Measurements from ENCODE around the gene EFTUD2. TPM values are rescaled to one million over a fixed set of nuclear protein-coding genes. Genes with fewer than 3 reads are reported as not detected.

Gene EFTUD2
- total RNA-seq, 1 experiment from 2014 or later, result 150 TPM

DNA sequence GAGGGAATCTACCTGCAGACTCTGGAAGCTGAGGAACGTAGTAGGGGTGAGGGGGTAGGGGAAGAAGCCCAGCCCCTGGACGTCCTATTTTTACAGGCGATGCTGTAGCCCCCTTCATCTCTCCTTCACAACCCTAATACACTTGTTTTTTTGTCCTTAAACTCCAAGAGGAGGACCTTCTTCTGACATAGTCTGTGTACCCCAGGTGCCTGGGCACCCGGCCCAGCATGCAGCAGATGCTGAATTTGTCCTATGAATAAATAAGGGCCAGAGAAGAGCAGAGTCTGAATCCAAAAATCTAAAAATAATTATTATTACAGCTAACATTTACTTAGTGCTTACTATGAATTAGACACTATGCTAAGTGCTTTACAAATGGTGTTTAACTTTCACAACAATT, 43.2 kb upstream of the EFTUD2 start:
- peaks cover 4 to 48% of the 10 kb centered on the region in 2 experiments; a peak in 3 of 4 replicates for H3K36me3 ChIP-seq (ENCODE audit: control insufficient read depth in 1 of 2, insufficient read depth in 2 of 2, low read length in 2 of 2)
- no peak overlapping the region for H3K4me3 ChIP-seq (replicated peaks in 1 of 2; ENCODE audit: low read depth in 1 of 2, low read length in 2 of 2)
- no peak overlapping the region for H2AFZ ChIP-seq (ENCODE audit: low read depth, low read length, poor library complexity, severe bottlenecking)
- H3K27ac ChIP-seq (ENCODE audit: low read depth, low read length), result peak overlapping the region; percentile 38
- no TSS peak for BruUV-seq (replicated peaks)
- ChIA-PET POLR2A (no interaction called here), RAD21 (ENCODE audit: low non-redundant PET in 1 of 2, low total read pairs in 2 of 2, uncharacterized antibody in 2 of 2, unreplicated experiment in 2 of 2) (no interaction called here), CTCF (no interaction called here)
- peaks cover 0 to 4% of the 10 kb centered on the region in 2 experiments; a peak in 1 of 4 replicates for H3K9me3 ChIP-seq (ENCODE audit: control insufficient read depth in 1 of 2, insufficient read depth in 1 of 2, low read depth in 1 of 2, low read length in 2 of 2)
- no peaks in the 10 kb centered on the region; the same call in 1 of the 2 replicates for H4K20me1 ChIP-seq (ENCODE audit: insufficient read depth)
- H3K4me1 ChIP-seq (ENCODE audit: control insufficient read depth in 1 of 2, insufficient read depth in 2 of 2, low read length in 2 of 2), result peaks cover 22 to 47% of the 10 kb centered on the region in 2 experiments
- H3K9me2 ChIP-seq (ENCODE audit: insufficient read depth), result no peaks in the 10 kb centered on the region
- peak overlapping the region; percentile 53; the same call in 1 of the 2 replicates for H3K4me2 ChIP-seq (ENCODE audit: low read length)
- ATAC-seq, result no peak
- no peak for DNase-seq (ENCODE audit: low read depth, low spot score)
- peaks cover 100% of the 10 kb centered on the region for H3K79me2 ChIP-seq (ENCODE audit: insufficient read depth, low read length)
- TF ChIP-seq REST (IDR thresholded peaks at IDR 0.05; ENCODE audit: low read depth), result no peak
- no peak for TF ChIP-seq JUND (IDR thresholded peaks at IDR 0.05)
- TF ChIP-seq EZH2phosphoT487 (IDR thresholded peaks at IDR 0.05; ENCODE audit: borderline replicate concordance), result no peak
- intact Hi-C loops (cut with micrococcal nuclease), result no loop called here
- no peaks in the 10 kb centered on the region for H3K27me3 ChIP-seq (ENCODE audit: insufficient read depth, low read length)
- H3K9ac ChIP-seq (ENCODE audit: low read length), result no peak overlapping the region

GRCh38 chr17:44941712-44942331, 42.6 kb upstream of the EFTUD2 start:
- no TSS peak for BruUV-seq (replicated peaks)
- Histone ChIP-seq H3K27ac (ENCODE audit: low read depth, low read length) (peak overlapping the region; percentile 38), H3K4me3 (replicated peaks in 1 of 2; ENCODE audit: low read depth in 1 of 2, low read length in 2 of 2) (no peak overlapping the region), H2AFZ (ENCODE audit: low read depth, low read length, poor library complexity, severe bottlenecking) (no peak overlapping the region), H3K36me3 (ENCODE audit: control insufficient read depth in 1 of 2, insufficient read depth in 2 of 2, low read length in 2 of 2) (peaks cover 6 to 52% of the 10 kb centered on the region in 2 experiments; a peak in 3 of 4 replicates), H3K79me2 (ENCODE audit: insufficient read depth, low read length) (peaks cover 100% of the 10 kb centered on the region), H3K4me2 (ENCODE audit: low read length) (peak overlapping the region; percentile 53; the same call in 1 of the 2 replicates), H3K27me3 (ENCODE audit: insufficient read depth, low read length) (no peaks in the 10 kb centered on the region), H3K9me3 (ENCODE audit: control insufficient read depth in 1 of 2, insufficient read depth in 1 of 2, low read depth in 1 of 2, low read length in 2 of 2) (peaks cover 0 to 4% of the 10 kb centered on the region in 2 experiments; a peak in 1 of 4 replicates), H4K20me1 (ENCODE audit: insufficient read depth) (peaks cover 5% of the 10 kb centered on the region; the same call in 1 of the 2 replicates), H3K4me1 (ENCODE audit: control insufficient read depth in 1 of 2, insufficient read depth in 2 of 2, low read length in 2 of 2) (peaks cover 22 to 47% of the 10 kb centered on the region in 2 experiments), H3K9me2 (ENCODE audit: insufficient read depth) (no peaks in the 10 kb centered on the region), H3K9ac (ENCODE audit: low read length) (no peak overlapping the region)
- ChIA-PET RAD21 (ENCODE audit: low non-redundant PET in 1 of 2, low total read pairs in 2 of 2, uncharacterized antibody in 2 of 2, unreplicated experiment in 2 of 2) (no interaction called here), POLR2A (no interaction called here), CTCF (interaction anchor here (2.5 kb wide), 1 partner anchor 22 kb away, joined by 6 read pairs; no protein-coding TSS in a partner anchor)
- intact Hi-C loops (cut with micrococcal nuclease), result no loop called here
- DNase-seq (ENCODE audit: low read depth, low spot score), result no peak
- peak; percentile 41 for ATAC-seq
- TF ChIP-seq, protein P1, sequence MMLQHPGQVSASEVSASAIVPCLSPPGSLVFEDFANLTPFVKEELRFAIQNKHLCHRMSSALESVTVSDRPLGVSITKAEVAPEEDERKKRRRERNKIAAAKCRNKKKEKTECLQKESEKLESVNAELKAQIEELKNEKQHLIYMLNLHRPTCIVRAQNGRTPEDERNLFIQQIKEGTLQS (IDR thresholded peaks at IDR 0.05), result no peak
- TF ChIP-seq FOSL1 (IDR thresholded peaks at IDR 0.05; ENCODE audit: low read depth) (no peak), CEBPB (IDR thresholded peaks at IDR 0.05; ENCODE audit: low read depth) (no peak), POLR2AphosphoS5 (IDR thresholded peaks at IDR 0.05; ENCODE audit: low read depth, low read length) (no peak), EGR1 (IDR thresholded peaks at IDR 0.05; ENCODE audit: low read depth) (no peak), REST (IDR thresholded peaks at IDR 0.05; ENCODE audit: low read depth) (no peak), ELF1 (IDR thresholded peaks at IDR 0.05; ENCODE audit: borderline replicate concordance, low read depth) (no peak), JUND (IDR thresholded peaks at IDR 0.05) (no peak), YY1 (IDR thresholded peaks at IDR 0.05; ENCODE audit: extremely low read depth, insufficient replicate concordance, low read depth, low read length) (no peak)
- TF ChIP-seq, protein P2, sequence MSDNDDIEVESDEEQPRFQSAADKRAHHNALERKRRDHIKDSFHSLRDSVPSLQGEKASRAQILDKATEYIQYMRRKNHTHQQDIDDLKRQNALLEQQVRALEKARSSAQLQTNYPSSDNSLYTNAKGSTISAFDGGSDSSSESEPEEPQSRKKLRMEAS (IDR thresholded peaks at IDR 0.05), result no peak
